ENCODE measurements around the gene SYNPO.

Gene SYNPO

GRCh38 chr5:150653762-150654556, 13.5 kb downstream of the SYNPO start:
- H3K4me3 ChIP-seq (ENCODE audit: control insufficient read depth, low read depth, low read length): no peak overlapping the region
- no peak for TF ChIP-seq CTCF (IDR thresholded peaks at IDR 0.05; ENCODE audit: control insufficient read depth, insufficient read depth, low read depth, low read length, missing control alignments)
- DNase-seq (ENCODE audit: low read depth): no peak

- DNase-seq (ENCODE audit: low read depth): no peak
- no peak for TF ChIP-seq CTCF (IDR thresholded peaks at IDR 0.05; ENCODE audit: control insufficient read depth, insufficient read depth, low read depth, low read length, missing control alignments)
- H3K4me3 ChIP-seq (ENCODE audit: control insufficient read depth, low read depth, low read length): no peak overlapping the region
These were observed 14.8 kb downstream of the SYNPO start for GRCh38 chr5:150655221-150655620.

- no peak for DNase-seq (ENCODE audit: low read depth)
- peak overlapping the region; percentile 54 for H3K4me3 ChIP-seq (ENCODE audit: control insufficient read depth, low read depth, low read length)
- TF ChIP-seq CTCF (IDR thresholded peaks at IDR 0.05; ENCODE audit: control insufficient read depth, insufficient read depth, low read depth, low read length, missing control alignments): peak; percentile 51
These were observed 16.0 kb downstream of the SYNPO start for GRCh38 chr5:150656191-150657132.

GRCh38 chr5:150658121-150658520, 17.7 kb downstream of the SYNPO start:
- no peak for DNase-seq (ENCODE audit: low read depth)
- TF ChIP-seq CTCF (IDR thresholded peaks at IDR 0.05; ENCODE audit: control insufficient read depth, insufficient read depth, low read depth, low read length, missing control alignments): no peak

GRCh38 chr5:150658699-150659265, 18.3 kb downstream of the SYNPO start:
- TF ChIP-seq CTCF (IDR thresholded peaks at IDR 0.05; ENCODE audit: control insufficient read depth, insufficient read depth, low read depth, low read length, missing control alignments): no peak
- no peak overlapping the region for H3K4me3 ChIP-seq (ENCODE audit: control insufficient read depth, low read depth, low read length)
- DNase-seq (ENCODE audit: low read depth): no peak

More at GRCh38 chr5:150658121-150658520, 17.7 kb downstream of the SYNPO start:
- no peak overlapping the region for H3K4me3 ChIP-seq (ENCODE audit: control insufficient read depth, low read depth, low read length)

- H3K4me3 ChIP-seq (ENCODE audit: control insufficient read depth, low read depth, low read length): no peak overlapping the region
- no peak for DNase-seq (ENCODE audit: low read depth)
- TF ChIP-seq CTCF (IDR thresholded peaks at IDR 0.05; ENCODE audit: control insufficient read depth, insufficient read depth, low read depth, low read length, missing control alignments): no peak
These were observed 19.1 kb downstream of the SYNPO start for GRCh38 chr5:150659360-150660107.

All from AG09309 (cell line).